HG03097 (cell line): ENCODE data around the gene SH2D3A.
"Not testable (repeated sequence)": the region's sequence is repeated elsewhere in the genome, so short reads cannot be mapped to it uniquely, and the experiment has no call there.

Experiments used
- ATAC-seq: cut with Tn5 transposase; IDR thresholded peaks from one replicate; pipeline ENCODE4 v1.9.1; 2021; ENCODE audit not compliant: unreplicated experiment, low FRiP score

Gene SH2D3A

DNA sequence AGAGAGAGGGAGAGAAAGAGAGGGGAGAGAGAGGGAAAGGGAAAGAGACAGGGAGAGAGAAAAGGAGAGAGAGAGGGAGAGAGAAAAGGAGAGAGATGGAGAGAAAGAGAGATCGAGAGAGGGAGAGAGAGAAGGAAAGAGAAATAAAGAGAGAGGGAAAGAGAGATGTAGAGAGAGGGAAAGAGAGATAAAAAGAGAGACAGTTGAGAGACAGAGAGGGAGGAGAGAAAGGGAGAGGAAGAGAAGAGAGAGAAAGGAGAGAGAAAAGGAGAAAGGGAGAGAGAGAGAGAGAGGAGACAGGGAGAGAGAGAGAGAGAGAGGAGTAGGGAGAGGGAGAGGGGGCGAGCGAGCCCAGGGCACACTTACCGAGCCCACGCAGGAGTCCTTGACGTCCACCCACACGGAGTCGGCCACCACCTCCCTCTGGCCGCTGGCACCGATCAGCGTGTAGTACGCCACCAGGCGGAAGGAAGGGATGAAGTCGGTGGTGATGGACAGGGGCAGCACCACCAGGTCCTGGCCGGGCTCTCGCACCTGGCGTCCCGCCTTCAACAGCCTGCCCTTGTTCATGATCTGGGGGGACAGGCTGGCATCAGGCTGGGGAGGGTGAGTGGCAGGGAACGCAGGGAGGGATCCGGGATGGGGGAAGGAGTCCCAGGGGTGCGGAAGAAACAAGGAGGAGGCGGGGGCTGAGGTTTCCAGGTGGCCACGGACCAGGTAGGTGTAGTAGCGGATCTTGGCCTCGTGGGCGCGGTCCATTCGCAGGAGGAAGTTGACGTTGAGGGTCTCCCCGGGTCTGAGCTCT, 56.8 kb downstream of the SH2D3A start:
- no peak for ATAC-seq

GRCh38 chr19:6709549-6709948, 57.7 kb downstream of the SH2D3A start:
- no peak for ATAC-seq

- ATAC-seq = not testable (repeated sequence)
These were observed 58.3 kb downstream of the SH2D3A start for GRCh38 chr19:6708913-6709312.

GRCh38 chr19:6708346-6708745, 58.9 kb downstream of the SH2D3A start:
- no peak for ATAC-seq

GRCh38 chr19:6707658-6708018, 59.6 kb downstream of the SH2D3A start:
- no peak for ATAC-seq

DNA sequence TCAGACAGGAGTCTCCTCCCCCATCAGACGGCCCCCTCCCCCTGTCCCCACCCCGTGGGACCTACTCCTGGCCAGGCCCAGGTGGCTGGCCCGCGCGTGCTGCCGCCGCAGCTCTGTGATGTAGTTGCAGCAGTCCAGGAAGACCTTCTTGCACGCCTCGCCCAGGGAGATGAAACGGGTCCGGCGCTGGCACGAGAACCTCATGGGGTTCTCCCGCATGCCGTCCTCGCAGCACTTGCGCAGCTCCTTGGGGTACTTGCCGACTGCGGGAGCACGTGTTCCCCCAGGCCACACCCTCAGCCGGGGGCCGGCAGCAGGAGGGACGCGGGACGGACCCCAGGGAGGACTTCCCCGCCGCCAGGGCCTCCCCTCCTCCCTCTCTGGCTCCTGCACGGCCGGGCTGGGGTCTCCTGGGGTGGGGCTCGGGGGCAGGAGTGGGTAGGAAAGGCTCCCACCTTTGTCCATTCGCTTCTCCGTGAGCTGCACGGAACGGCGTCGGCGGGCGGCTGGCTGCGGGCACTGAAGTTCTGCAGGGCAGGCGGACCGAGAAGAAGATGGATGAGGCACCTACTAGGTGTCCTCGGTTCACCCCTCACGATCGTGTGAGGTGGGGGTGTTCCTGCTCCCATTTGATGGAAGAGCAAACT, 60.1 kb downstream of the SH2D3A start:
- no peak for ATAC-seq

DNA sequence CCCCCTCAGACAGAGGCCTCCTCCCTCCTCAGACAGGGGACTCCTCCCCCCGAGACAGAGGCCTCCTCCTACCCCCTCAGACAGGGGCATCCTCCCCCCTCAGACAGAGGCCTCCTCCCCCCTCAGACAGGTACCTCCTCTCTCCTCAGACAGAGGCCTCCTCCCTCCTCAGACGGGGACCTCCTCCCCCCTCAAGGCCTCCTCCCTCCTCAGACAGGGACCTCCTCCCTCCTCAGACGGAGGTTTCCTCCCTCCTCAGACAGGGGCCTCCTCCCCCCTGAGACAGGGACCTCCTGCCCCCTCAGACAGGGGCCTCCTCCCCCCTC, 60.6 kb downstream of the SH2D3A start:
- no peak for ATAC-seq

DNA sequence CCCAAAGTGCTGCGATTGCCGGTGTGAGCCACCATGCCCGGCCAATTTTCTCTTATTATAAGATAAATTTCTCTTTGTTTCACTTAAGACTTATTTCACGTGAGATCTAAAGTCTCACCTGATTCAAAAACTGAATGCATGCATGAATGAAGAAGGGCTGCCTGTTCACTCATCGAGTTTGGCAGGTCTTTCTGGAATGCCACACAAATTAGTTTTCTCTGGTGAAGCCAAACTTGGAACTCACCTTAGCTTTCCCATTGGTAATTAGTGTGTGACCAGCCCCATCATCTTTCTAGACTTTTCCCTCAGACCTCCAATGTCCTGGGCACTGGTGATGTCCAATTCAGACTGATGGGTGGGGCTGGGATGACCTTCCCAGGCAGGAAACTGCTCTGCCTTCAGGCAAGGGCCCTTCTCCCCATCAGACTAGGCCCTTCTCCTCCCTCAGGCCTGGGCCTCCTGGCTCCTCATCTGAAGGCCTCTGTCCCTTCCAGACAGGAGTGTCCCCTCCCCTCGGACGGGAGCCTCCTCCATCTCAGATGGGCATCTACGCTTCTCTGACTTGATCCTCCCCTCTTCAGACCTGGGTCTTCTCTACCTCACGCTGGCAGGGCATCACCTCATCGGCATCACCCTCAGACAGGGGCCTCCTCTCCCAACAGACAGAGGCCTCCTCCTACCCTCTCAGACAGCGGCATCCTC, 61.2 kb downstream of the SH2D3A start:
- no peak for ATAC-seq
